Stomach (tissue), 9 donors: Measurements from ENCODE around the gene URAD. TPM values are rescaled to one million over a fixed set of nuclear protein-coding genes. Genes with fewer than 3 reads are reported as not detected.

Experiments
- DNase-seq, 2 donors: peaks; one replicate each; pipeline versions ENCODE4 v3.0.0 to v3.0.0-alpha.2; 2013 to 2019
- H3K27ac ChIP-seq, 5 donors: fragments of 200-600 bp in 4 of 5; sonication (generic) in 4 of 5; one replicate each; pipeline ENCODE4 v1.5.1; 2013 to 2019; ENCODE audit warnings: mild to moderate bottlenecking in 1 of 5, moderate library complexity in 1 of 5
- H3K27me3 ChIP-seq, 3 donors: fragments of 200-600 bp; sonication (generic); one replicate each; pipeline ENCODE4 v1.5.1; 2017 to 2019; ENCODE audit warnings: mixed run types in 1 of 3
- H3K36me3 ChIP-seq, 4 donors: fragments of 200-600 bp; sonication (generic); 1 replicate in 3 of 4; 2 replicates in 1 of 4; pipeline ENCODE4 v1.5.1; 2016 to 2019
- H3K4me1 ChIP-seq, 4 donors: fragments of 200-600 bp; sonication (generic); one replicate each; pipeline ENCODE4 v1.5.1; 2016 to 2019
- H3K4me3 ChIP-seq, 4 donors: fragments of 200-600 bp; sonication (generic) in 3 of 4; one replicate each; pipeline ENCODE4 v1.5.1; 2016 to 2019; ENCODE audit warnings: mild to moderate bottlenecking in 1 of 4
- H3K9me3 ChIP-seq, 4 donors: fragments of 200-600 bp; sonication (generic); one replicate each; pipeline ENCODE4 v1.5.1; 2016 to 2019
- EP300 ChIP-seq: sonication (generic); formaldehyde crosslinking; IDR thresholded peaks from one replicate; pipeline ENCODE4 v1.6.1; 2017; ENCODE audit warnings: antibody characterized with exemption
- POLR2A ChIP-seq, 4 donors: fragments of 450-650 bp; IDR thresholded peaks; one replicate each; pipeline ENCODE4 v1.6.1; 2016; ENCODE audit warnings: antibody characterized with exemption in 4 of 4, control low read depth in 2 of 4, mild to moderate bottlenecking in 1 of 4, moderate library complexity in 1 of 4
- POLR2AphosphoS5 ChIP-seq, 3 donors: sonication (generic); formaldehyde crosslinking; IDR thresholded peaks; one replicate each; pipeline ENCODE4 v1.6.1; 2016; ENCODE audit warnings: antibody characterized with exemption in 3 of 3
- WGBS, 5 donors: extraction: QIAGEN DNeasy Blood & Tissue Kit in 3 of 5; methylation state at CpG; one replicate each; pipeline versions ENCODE4 v1.1.5 to v1.1.7; 2013 to 2018; 5-methylcytosine and 5-hydroxymethylcytosine counted together
- intact Hi-C: fragments of 100-400 bp; cut with DNase I; formaldehyde crosslinking; loops from one replicate; pipeline ENCODE4 v1.15.1; 2023; ENCODE audit warnings: low total_unique reads
- polyA plus RNA-seq, 3 donors: library from polyadenylated mRNA; stranded (reverse); fragments of 200-250 nt; gene quantifications; one replicate each; pipeline ENCODE4 v1.2.3, GENCODE V29; 2013
- total RNA-seq, 5 donors: library from RNA; depleted of rRNA; stranded (reverse); fragments of >200 nt; gene quantifications; one replicate each; pipeline versions ENCODE4 v1.1.0 to v1.2.3, GENCODE V29; 2014 to 2016
- TF ChIP-seq, protein P1 (sequence below), 7 experiments: fragments of 450-650 bp in 4 of 7; fragments of 200-600 bp in 3 of 7; sonication (generic) in 3 of 7; IDR thresholded peaks; one replicate each; pipeline ENCODE4 v1.5.1; 2016 to 2019; ENCODE audit warnings: antibody characterized with exemption in 7 of 7, control low read depth in 2 of 7, mild to moderate bottlenecking in 1 of 7
- donor health status: healthy with polysubstance abuse.
- donor health status: Bipolar disorder and iron deficiency.
- donor health status: healthy.

URAD gene
- total and polyA plus RNA-seq, 8 donors: 0.13 to 165 (median 1.1) TPM; not detected in 5

DNA sequence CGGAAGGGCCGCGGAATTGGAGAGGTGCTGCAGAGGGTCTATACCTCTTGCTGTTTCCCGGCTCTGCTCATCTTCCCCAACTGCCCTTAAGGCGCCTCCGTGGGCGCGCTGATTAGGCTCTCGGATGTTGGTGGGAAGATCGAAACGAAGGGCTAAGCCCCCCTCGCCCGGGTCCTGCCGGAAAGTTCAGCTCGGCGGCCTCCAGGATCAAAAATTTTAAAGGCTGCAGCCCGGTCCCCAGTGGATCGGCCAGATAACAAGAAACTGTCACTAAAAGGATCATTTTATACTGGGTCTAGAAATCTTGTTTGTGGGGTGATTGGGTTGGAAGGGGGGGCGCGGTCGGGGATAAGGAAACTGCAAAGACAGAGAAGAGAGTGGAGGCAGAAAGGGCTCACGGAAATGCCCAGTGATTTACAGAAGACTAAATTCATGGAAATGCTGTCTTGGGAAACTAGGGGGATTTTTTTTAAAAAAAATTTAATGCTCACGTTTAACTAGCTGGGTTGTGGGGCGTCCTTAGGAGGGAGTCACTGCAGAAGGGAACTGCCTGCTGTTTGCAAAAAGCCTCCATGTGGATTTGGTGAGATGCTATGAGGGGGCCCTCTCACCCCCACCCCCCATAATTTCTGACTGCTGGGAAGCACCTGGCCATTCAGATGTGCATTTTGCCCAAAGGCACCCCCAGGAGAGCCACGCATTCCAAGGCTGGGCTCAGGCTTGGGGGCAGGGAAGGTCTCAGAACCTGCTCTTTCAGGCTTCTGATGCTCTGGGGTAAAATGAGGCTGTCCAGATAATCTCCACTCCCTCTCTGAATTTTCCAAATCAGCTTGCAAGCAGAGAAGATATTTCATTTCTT, 27.0 kb downstream of the URAD start:
- H3K27me3 ChIP-seq: peaks cover 34 to 100% (median 82%) of the 10 kb centered on the region in 3 donors
- DNase-seq: no peak
- H3K27ac ChIP-seq: peak overlapping the region in 1 of 5 donors; percentile 44
- intact Hi-C loops: no loop called here
- TF ChIP-seq EP300: no peak
- TF ChIP-seq, protein P1, sequence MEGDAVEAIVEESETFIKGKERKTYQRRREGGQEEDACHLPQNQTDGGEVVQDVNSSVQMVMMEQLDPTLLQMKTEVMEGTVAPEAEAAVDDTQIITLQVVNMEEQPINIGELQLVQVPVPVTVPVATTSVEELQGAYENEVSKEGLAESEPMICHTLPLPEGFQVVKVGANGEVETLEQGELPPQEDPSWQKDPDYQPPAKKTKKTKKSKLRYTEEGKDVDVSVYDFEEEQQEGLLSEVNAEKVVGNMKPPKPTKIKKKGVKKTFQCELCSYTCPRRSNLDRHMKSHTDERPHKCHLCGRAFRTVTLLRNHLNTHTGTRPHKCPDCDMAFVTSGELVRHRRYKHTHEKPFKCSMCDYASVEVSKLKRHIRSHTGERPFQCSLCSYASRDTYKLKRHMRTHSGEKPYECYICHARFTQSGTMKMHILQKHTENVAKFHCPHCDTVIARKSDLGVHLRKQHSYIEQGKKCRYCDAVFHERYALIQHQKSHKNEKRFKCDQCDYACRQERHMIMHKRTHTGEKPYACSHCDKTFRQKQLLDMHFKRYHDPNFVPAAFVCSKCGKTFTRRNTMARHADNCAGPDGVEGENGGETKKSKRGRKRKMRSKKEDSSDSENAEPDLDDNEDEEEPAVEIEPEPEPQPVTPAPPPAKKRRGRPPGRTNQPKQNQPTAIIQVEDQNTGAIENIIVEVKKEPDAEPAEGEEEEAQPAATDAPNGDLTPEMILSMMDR (IDR thresholded peaks at IDR 0.05): no peak
- TF ChIP-seq POLR2A (IDR thresholded peaks at IDR 0.05): no peak
- no peak for TF ChIP-seq POLR2AphosphoS5 (IDR thresholded peaks at IDR 0.05)
- H3K9me3 ChIP-seq: no peaks in the 10 kb centered on the region
- peak overlapping the region; percentile 35 to 58 (median 44) for H3K4me3 ChIP-seq
- WGBS, 5 donors: 7 to 11% (median 8%) methylated on average over 18 to 25 of the region's 25 CpGs
- H3K4me1 ChIP-seq: peaks cover 21 to 65% (median 37%) of the 10 kb centered on the region in 4 donors
- H3K36me3 ChIP-seq: no peaks in the 10 kb centered on the region

DNA sequence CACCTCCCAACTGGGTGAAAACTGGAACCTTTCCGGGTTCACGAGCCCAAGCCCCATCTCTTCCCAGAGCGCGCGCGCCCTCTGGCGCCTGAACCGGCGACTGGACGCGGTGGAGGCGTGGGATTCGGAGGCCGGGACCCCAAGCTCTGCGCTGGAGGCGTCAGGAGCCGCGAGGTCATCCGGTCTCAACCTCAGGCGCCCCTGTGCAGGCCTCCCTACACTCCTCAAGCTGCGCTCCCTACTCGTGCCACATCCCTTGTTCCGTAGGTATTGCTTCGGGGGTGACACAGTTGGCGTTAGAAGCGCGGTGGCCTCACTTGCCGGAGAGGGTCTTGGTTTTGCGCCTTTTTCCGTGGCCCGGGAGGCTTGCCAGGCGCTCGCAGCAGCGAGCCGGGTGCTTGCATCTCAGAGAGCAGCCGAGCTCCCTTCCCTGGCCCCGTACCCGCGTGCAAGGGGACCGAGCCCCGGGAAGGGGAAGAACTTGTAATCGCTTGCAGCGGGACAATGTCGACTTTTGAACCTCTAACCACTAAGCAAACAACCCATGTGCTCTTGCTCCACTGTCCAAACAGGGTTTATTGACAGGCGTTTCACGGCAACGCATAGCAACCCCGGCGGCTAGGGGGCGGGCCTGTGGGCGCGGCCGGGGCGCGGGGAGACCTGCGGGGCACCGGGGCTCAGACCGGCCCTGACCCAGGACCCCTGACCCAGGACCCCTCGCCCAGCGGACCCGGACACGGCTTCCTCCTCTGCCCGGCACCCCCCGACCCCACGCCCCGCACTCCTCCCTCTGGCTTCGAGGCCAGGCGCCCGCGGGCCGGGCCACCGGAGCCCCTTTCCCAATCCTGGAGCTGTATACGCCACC, 27.9 kb downstream of the URAD start:
- no peak for TF ChIP-seq EP300
- TF ChIP-seq POLR2AphosphoS5 (IDR thresholded peaks at IDR 0.05): peak in 2 of 3 donors; percentile 37 to 61
- TF ChIP-seq, protein P1 (IDR thresholded peaks at IDR 0.05): peak in 2 of 7 experiments; percentile 20 to 54
- TF ChIP-seq POLR2A (IDR thresholded peaks at IDR 0.05): no peak
- H3K36me3 ChIP-seq: no peaks in the 10 kb centered on the region
- peaks cover 30 to 100% (median 82%) of the 10 kb centered on the region in 3 donors for H3K27me3 ChIP-seq
- H3K27ac ChIP-seq: peak overlapping the region in 4 of 5 donors; percentile 10 to 57 (median 40)
- intact Hi-C loops: no loop called here
- peaks cover 15 to 60% (median 29%) of the 10 kb centered on the region in 4 donors for H3K4me1 ChIP-seq
- peak overlapping the region; percentile 35 to 58 (median 44) for H3K4me3 ChIP-seq
- 1 to 2% (median 1%) methylated on average over 39 to 73 of the region's 73 CpGs for WGBS, 5 donors
- peak; percentile 81 to 95 for DNase-seq
- H3K9me3 ChIP-seq: no peaks in the 10 kb centered on the region

DNA sequence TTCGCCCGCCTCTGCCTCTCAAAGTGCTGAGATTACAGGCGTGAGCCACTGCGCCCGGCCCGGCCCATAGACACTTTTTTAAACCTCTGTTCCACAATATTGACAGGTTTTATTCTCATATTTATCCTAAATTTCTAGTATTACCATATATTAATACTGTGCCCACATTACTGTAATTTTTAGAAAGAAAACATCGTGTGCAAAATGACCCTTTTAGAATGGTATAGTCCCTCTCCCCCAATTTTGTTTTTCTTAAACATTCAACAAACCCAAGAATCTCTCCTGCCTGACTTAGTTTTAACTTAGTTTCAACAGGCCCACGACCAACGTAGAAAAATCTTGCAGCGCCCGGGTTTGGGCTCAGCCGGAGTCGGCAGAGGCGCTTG, 28.5 kb downstream of the URAD start:
- Histone ChIP-seq H3K4me3 (peak overlapping the region; percentile 35 to 58 (median 44)), H3K9me3 (no peaks in the 10 kb centered on the region), H3K27ac (peak overlapping the region in 3 of 5 donors; percentile 37 to 57 (median 44)), H3K27me3 (peaks cover 24 to 100% (median 79%) of the 10 kb centered on the region in 3 donors), H3K36me3 (no peaks in the 10 kb centered on the region), H3K4me1 (peaks cover 15 to 58% (median 28%) of the 10 kb centered on the region in 4 donors)
- TF ChIP-seq, protein P1 (IDR thresholded peaks at IDR 0.05): no peak
- TF ChIP-seq POLR2A (IDR thresholded peaks at IDR 0.05) (no peak), EP300 (no peak), POLR2AphosphoS5 (IDR thresholded peaks at IDR 0.05) (no peak)
- DNase-seq: no peak
- 9 to 15% (median 11%) methylated on average over 14 of the region's 14 CpGs for WGBS, 5 donors
- intact Hi-C loops: no loop called here
